ENCODE data around the gene DDX50. TPM values are rescaled to one million over a fixed set of nuclear protein-coding genes. Genes with fewer than 3 reads are reported as not detected.
"Not testable (repeated sequence)": the region's sequence is repeated elsewhere in the genome, so short reads cannot be mapped to it uniquely, and the experiment has no call there.

The DDX50 gene
- total and polyA plus RNA-seq, 11 donors = 7.4 to 26.9 (median 20.1) TPM

DNA sequence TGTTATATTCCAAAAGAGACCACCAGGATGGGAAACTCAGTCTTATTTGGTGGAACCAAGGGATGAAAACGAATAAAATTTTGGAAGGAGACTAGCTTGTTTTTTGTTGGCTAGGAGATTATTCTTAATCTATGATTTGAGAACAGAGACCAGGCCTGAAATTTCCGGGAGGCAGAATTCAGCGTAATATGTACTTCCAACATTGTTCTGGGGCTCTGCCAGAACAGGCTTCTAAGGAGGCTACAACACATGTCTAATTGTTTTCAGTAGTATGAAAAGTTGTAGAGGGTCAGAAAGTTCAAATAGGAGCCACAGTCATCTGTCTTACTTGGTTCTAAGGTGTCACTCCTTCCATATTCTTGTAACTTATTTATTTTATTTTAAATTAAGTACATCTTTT lies 56.5 kb downstream of the DDX50 start:
- no peak for TF ChIP-seq POLR2A (IDR thresholded peaks at IDR 0.05)
- TF ChIP-seq, protein P1, sequence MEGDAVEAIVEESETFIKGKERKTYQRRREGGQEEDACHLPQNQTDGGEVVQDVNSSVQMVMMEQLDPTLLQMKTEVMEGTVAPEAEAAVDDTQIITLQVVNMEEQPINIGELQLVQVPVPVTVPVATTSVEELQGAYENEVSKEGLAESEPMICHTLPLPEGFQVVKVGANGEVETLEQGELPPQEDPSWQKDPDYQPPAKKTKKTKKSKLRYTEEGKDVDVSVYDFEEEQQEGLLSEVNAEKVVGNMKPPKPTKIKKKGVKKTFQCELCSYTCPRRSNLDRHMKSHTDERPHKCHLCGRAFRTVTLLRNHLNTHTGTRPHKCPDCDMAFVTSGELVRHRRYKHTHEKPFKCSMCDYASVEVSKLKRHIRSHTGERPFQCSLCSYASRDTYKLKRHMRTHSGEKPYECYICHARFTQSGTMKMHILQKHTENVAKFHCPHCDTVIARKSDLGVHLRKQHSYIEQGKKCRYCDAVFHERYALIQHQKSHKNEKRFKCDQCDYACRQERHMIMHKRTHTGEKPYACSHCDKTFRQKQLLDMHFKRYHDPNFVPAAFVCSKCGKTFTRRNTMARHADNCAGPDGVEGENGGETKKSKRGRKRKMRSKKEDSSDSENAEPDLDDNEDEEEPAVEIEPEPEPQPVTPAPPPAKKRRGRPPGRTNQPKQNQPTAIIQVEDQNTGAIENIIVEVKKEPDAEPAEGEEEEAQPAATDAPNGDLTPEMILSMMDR (IDR thresholded peaks at IDR 0.05) = no peak
- DNase-seq (no peak), ATAC-seq (no peak)
- Histone ChIP-seq H3K27ac (peak overlapping the region in 3 of 12 donors; percentile 92 to 97 (median 95)), H3K36me3 (peaks cover 0 to 47% (median 34%) of the 10 kb centered on the region in 9 donors), H3K27me3 (no peaks in the 10 kb centered on the region), H3K4me1 (peaks cover 4 to 47% (median 21%) of the 10 kb centered on the region in 12 donors), H3K4me3 (peak overlapping the region in 9 of 12 donors; percentile 4 to 96 (median 88)), H3K9me3 (no peaks in the 10 kb centered on the region)
- WGBS, 4 donors = 61 to 77% (median 68%) methylated on average over 3 of the region's 3 CpGs
- intact Hi-C loops (cut with DNase I) = no loop called here

DNA sequence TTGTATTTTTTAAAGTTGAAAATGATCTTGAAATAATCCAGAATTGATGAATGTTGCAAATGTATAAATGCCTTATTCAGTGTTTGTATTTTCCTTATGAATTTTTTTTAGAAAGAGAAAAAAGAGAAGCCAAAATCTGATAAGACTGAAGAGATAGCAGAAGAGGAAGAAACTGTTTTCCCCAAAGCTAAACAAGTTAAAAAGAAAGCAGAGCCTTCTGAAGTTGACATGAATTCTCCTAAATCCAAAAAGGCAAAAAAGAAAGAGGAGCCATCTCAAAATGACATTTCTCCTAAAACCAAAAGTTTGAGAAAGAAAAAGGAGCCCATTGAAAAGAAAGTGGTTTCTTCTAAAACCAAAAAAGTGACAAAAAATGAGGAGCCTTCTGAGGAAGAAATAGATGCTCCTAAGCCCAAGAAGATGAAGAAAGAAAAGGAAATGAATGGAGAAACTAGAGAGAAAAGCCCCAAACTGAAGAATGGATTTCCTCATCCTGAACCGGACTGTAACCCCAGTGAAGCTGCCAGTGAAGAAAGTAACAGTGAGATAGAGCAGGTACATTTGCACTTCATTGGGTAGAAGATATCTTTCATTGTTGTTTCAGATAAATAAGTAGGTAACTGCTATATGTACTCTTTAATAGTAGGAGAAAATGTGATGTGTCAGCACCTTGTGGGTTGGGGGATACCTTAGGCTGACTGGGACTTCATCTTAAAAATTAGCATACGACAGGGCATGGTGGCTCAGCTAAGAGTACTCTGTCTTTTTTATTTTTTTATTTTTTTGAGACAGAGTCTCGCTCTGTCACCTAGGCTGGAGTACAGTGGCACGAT lies 58.8 kb downstream of the DDX50 start:
- H3K27ac ChIP-seq = peak overlapping the region in 1 of 12 donors; percentile 13
- H3K27me3 ChIP-seq = no peaks in the 10 kb centered on the region
- peaks cover 4 to 47% (median 21%) of the 10 kb centered on the region in 12 donors for H3K4me1 ChIP-seq
- TF ChIP-seq POLR2A (IDR thresholded peaks at IDR 0.05) = no peak
- TF ChIP-seq, protein P1 (IDR thresholded peaks at IDR 0.05) = no peak
- H3K36me3 ChIP-seq = peaks cover 0 to 62% (median 52%) of the 10 kb centered on the region in 9 donors
- H3K9me3 ChIP-seq = no peaks in the 10 kb centered on the region
- no peak for DNase-seq
- whole genome bisulfite sequencing, 4 donors = 91 to 94% (median 92%) methylated on average over 4 of the region's 4 CpGs
- no peak overlapping the region for H3K4me3 ChIP-seq
- intact Hi-C loops (cut with DNase I) = loop anchor here in 1 of 10 donors (5.0 kb wide), 1 partner anchor 288 kb away; no protein-coding TSS in a partner anchor
- ATAC-seq = no peak

DNA sequence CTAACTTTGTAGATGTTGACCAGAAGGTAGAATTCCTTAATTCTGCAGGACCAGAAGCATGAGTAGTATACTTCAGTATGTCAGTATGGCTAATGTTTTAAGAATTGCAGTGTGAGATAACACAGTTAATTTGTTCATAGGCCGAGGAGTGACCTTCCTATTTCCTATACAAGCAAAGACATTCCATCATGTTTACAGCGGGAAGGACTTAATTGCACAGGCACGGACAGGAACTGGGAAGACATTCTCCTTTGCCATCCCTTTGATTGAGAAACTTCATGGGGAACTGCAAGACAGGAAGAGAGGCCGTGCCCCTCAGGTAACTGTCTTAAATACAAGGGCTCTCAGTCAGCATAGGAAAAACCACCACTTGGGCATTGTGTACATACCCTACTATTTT lies 62.0 kb downstream of the DDX50 start:
- ATAC-seq = no peak
- Histone ChIP-seq H3K27me3 (no peaks in the 10 kb centered on the region), H3K27ac (no peak overlapping the region), H3K36me3 (peaks cover 3 to 94% (median 85%) of the 10 kb centered on the region in 9 donors), H3K4me1 (peaks cover 0 to 30% (median under 1%) of the 10 kb centered on the region in 12 donors), H3K4me3 (no peak overlapping the region), H3K9me3 (no peaks in the 10 kb centered on the region)
- no peak for DNase-seq
- intact Hi-C loops (cut with DNase I) = loop anchor here in 1 of 10 donors (5.0 kb wide), 1 partner anchor 291 kb away; no protein-coding TSS in a partner anchor
- WGBS, 4 donors = 88 to 95% (median 93%) methylated on average over 4 of the region's 4 CpGs
- TF ChIP-seq, protein P1 (IDR thresholded peaks at IDR 0.05) = no peak
- TF ChIP-seq POLR2A (IDR thresholded peaks at IDR 0.05) = no peak

DNA sequence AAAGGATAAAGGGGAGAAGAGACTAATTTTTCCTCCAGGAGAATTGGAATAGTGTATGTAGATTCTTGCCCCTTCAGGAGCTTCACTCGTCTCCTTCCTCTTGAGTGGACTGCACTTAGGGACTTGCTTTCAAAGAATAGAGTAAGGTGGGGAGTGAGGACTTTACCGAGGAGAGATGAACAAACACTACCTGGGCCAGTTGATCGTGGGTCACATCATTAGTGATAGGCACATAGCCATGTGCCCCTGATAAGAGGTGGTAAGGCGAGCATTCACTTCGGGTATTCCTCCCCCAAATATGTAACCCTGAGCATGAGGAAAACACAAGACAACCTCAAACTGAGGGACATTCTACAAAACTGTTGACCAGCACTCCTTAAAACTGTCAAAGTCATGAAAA lies 72.9 kb downstream of the DDX50 start:
- H3K36me3 ChIP-seq = peaks cover 0 to 100% (median 100%) of the 10 kb centered on the region in 9 donors
- no peak for DNase-seq
- WGBS, 4 donors = 79 to 90% (median 86%) methylated on average over 5 of the region's 5 CpGs

DNA sequence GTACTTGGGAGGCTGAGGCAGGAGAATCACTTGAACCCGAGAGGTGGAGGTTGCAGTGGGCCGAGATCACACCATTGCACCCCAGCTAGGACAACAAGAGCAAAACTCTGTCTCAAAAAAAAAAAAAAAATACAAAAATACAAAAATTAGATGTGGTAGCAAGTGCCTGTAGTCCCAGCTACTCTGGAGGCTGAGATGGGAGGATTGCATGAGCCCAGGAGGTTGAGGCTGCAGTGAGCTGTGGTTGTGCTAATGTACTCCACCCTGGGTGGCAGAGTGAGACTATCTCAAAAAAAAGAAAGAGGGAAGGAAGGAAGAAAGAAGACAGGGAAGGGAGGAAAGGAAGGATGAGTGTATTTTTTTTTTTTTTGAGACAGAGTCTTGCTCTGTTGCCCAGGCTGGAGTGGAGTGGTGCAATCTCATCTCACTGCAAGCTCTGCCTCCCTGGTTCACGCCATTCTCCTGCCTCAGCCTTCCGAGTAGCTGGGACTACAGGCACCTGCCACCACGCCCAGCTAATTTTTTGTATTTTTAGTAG lies 74.9 kb downstream of the DDX50 start:
- H3K27ac ChIP-seq, H3K4me1 ChIP-seq, H3K4me3 ChIP-seq, H3K9me3 ChIP-seq, DNase-seq, ATAC-seq, H3K27me3 ChIP-seq: not testable (repeated sequence)
- WGBS, 4 donors = 94 to 98% (median 97%) methylated on average over 5 of the region's 5 CpGs
- H3K36me3 ChIP-seq = peaks cover 0 to 100% (median 98%) of the 10 kb centered on the region in 9 donors
- intact Hi-C loops (cut with DNase I) = loop anchor here in 1 of 10 donors (10.0 kb wide), 1 partner anchor 219 kb away; no protein-coding TSS in a partner anchor

More for the DNA sequence above, 72.9 kb downstream of the DDX50 start:
- intact Hi-C loops (cut with DNase I) = loop anchor here in 1 of 10 donors (10.0 kb wide), 1 partner anchor 221 kb away; no protein-coding TSS in a partner anchor
- no peak for ATAC-seq
- H3K27me3 ChIP-seq = no peaks in the 10 kb centered on the region
- TF ChIP-seq, protein P1 (IDR thresholded peaks at IDR 0.05) = no peak
- H3K27ac ChIP-seq = no peak overlapping the region
- no peak overlapping the region for H3K4me3 ChIP-seq
- no peaks in the 10 kb centered on the region for H3K9me3 ChIP-seq
- H3K4me1 ChIP-seq = no peaks in the 10 kb centered on the region

DNA sequence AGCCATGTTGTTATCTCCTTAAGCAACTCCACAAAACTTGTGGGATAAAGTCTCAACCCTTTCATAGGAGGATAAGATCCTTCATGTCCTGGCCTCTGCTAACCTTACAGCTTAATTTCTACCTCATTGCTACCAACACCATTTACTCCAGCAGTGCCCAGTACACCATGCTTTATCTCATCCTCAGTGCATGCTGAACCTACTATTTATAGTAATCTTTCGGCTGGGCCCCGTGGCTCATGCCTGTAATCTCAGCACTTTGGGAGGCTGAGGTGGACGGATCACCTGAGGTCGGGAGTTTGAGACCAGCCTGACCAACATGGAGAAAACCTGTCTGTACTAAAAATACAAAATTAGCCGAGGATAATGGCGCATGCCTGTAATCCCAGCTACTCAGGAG lies 78.6 kb downstream of the DDX50 start:
- 55 to 69% (median 59%) methylated on average over 6 of the region's 6 CpGs for WGBS, 4 donors
- H3K36me3 ChIP-seq = peaks cover 0 to 100% (median 83%) of the 10 kb centered on the region in 9 donors
- not testable (repeated sequence) for H3K4me3 ChIP-seq, H3K9me3 ChIP-seq, H3K27me3 ChIP-seq, DNase-seq, H3K4me1 ChIP-seq
- ATAC-seq = peak in 3 of 4 donors; percentile 74 to 84 (median 78)
- intact Hi-C loops (cut with DNase I) = loop anchor here in 1 of 10 donors (10.0 kb wide), 1 partner anchor 215 kb away; no protein-coding TSS in a partner anchor
- peak overlapping the region in 3 of 12 donors; percentile 21 to 38 (median 35) for H3K27ac ChIP-seq

All from heart left ventricle (tissue), 16 donors.